Choroid plexus epithelial cell (primary cell): ENCODE measurements around the gene MAN2A2.

ENCODE experiments used
- DNase-seq: peaks from one replicate; pipeline ENCODE4 v3.0.0-alpha.2; 2010; ENCODE audit warnings: low read depth
- H3K4me3 ChIP-seq: 2 replicates; pipeline ENCODE4 v1.5.1; 2011; ENCODE audit warnings: low read depth, mild to moderate bottlenecking, control low read depth, low read length, moderate library complexity
- TF ChIP-seq, protein P1 (sequence below): conservative IDR thresholded peaks from 2 replicates; pipeline ENCODE4 v1.5.1; 2011; ENCODE audit warnings: low read depth, mild to moderate bottlenecking, control low read depth, inconsistent platforms, low read length, moderate library complexity

Gene MAN2A2

DNA sequence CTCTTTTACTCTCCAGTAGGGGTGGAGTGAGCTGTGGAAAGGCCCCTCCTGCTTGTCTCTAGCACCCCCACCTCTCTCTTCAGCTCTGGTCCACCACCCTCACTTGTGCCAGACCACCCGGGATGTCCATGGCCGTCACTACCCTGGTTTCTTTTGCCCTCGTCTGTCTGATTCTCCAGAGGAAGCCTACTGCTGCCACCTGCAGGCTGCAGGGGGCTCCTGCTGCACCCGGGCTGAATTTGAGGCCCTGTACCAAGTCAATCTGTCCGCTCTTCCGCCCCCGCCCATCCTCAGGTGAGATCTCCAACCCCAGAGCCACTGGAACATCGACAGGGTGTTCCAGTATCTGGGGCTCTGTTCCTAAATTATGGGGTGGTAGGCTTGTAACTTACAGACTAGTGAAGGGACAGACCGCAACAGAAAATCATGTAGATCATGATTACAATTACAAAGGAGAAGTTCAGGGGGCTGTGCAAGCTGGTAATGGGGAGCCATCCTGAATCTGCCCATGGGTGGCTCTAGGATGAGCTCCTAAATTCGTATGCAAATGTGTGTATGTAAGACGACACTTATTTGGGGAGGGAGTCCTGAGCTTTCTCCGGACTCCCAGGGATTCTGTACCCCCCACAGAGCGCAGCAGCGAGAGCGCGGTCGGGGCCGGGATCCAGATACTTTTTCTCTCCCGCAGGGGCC, 31.3 kb downstream of the MAN2A2 start:
- TF ChIP-seq, protein P1, sequence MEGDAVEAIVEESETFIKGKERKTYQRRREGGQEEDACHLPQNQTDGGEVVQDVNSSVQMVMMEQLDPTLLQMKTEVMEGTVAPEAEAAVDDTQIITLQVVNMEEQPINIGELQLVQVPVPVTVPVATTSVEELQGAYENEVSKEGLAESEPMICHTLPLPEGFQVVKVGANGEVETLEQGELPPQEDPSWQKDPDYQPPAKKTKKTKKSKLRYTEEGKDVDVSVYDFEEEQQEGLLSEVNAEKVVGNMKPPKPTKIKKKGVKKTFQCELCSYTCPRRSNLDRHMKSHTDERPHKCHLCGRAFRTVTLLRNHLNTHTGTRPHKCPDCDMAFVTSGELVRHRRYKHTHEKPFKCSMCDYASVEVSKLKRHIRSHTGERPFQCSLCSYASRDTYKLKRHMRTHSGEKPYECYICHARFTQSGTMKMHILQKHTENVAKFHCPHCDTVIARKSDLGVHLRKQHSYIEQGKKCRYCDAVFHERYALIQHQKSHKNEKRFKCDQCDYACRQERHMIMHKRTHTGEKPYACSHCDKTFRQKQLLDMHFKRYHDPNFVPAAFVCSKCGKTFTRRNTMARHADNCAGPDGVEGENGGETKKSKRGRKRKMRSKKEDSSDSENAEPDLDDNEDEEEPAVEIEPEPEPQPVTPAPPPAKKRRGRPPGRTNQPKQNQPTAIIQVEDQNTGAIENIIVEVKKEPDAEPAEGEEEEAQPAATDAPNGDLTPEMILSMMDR = peak; percentile 94

DNA sequence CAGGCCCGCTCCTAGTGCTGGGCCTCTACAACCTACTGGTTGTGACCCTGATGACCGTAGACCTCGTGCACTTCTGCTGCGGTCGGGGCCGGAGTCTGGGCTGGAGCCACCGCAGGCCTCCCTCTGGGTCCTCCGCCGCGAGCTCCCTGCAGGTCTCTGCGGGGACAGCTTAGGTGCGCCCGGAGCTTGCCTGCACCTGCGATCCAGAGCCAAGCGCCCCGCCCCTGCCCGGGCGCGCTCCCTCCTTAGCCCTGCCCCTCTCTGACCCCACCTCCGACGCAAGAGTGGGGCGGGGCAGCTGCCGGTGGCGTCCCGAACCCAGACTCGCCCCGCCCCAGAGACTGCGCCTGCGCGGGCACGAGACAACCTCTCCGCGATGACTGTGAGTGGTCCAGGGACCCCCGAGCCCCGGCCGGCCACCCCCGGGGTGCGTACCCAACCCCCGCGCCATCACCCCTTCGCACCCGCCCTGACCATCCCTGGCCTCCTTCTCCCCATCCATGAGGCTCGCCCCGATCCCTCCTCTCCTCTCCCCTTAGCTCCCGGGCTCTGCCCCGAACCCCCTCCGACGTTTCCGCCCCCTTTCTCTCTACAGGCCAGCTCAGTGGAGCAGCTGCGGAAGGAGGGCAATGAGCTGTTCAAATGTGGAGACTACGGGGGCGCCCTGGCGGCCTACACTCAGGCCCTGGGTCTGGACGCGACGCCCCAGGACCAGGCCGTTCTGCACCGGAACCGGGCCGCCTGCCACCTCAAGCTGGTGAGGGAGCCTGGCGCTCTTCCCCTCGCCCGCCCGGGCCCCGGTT, 32.0 kb downstream of the MAN2A2 start, which contains the start of gene UNC45A:
Gene UNC45A (plus strand): TSS at position 337 of the 803 bp plus-strand sequence. CDS start 40 bp downstream, at position 377.
- H3K4me3 ChIP-seq = peak within 1 kb of the TSS; percentile 84
- TF ChIP-seq, protein P1 = no peak
- peak; percentile 79 for DNase-seq

More for the DNA sequence above, 31.3 kb downstream of the MAN2A2 start:
- peak overlapping the region; percentile 84 for H3K4me3 ChIP-seq
- DNase-seq = peak; percentile 89

DNA sequence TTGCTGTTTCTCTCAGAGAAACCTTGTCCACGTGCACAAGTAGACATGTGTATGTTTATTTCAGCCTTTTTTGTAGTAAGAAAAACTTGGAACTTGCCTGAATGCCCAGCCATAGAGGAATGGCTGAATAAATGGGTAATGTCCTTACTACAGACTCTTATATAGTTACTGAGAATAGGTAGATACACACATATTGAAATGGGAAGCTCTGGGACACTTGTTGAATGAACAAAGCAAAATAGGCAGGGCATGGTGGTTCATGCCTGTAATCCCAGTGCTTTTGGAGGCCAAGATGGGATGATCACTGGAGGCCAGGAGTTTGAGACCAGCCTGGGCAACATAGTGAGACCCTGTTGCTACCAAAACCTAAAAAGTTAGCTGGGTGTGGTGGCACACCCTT, 33.7 kb downstream of the MAN2A2 start:
- DNase-seq = no peak
- TF ChIP-seq, protein P1 = no peak
- no peak overlapping the region for H3K4me3 ChIP-seq

DNA sequence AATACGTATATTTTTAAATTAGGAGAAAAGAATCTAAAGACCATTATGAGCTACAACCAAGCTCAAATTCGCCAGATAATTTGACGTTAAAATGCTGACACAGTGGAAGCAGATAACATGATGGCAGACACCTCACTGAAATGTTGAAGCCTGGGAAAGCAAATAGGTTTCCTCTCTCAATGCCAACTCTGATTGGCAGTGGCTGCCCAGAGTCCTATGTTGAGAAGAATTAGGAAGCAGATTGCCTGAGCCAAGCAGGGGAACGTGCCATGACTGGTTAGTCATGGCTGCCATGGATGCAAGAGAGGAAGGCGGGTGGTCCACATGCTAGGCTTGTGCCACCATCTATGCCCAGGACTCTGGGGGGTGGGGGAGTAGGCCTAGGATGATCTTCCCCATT, 35.2 kb downstream of the MAN2A2 start:
- TF ChIP-seq, protein P1 = no peak
- H3K4me3 ChIP-seq = no peak overlapping the region
- DNase-seq = no peak

DNA sequence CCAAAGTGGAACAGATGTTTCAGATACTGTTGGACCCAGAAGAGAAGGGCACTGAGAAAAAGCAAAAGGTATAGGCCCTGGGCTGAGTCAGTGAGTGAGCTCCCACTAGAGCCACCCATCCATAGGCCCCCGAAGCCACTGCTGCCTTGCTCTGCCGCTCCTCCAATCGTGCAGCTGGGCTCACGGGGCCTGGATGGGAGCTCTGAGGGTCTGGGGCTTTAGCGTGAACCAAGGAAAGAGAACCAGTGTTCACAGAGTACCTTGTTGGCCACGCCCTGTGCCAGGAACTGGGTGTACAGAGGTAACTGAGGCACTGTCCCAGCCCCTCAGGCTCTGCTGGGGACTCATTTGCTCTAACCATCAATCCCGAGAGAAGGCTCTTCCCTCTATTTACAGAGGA, 36.7 kb downstream of the MAN2A2 start:
- TF ChIP-seq, protein P1 = no peak
- DNase-seq = no peak
- H3K4me3 ChIP-seq = no peak overlapping the region

DNA sequence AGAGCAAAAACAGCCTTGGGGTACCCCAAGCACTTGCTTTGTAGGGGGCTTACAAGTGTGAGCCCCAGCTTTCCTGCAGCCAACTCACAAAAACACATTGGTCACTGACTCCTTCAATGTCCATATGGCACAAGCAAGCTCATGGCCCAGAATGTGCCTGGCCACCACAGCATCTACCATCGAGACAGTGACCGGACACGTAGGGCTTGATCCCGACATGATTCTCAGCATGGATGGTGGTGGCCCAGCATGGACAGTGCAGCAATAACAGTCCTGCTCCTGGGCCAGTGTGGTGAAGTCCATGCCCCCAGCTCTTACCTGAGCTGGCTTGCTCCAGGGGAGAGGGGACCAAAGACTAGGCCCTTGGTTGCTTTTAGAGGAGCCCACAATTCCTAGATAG, 37.9 kb downstream of the MAN2A2 start:
- no peak for DNase-seq
- TF ChIP-seq, protein P1 = no peak
- H3K4me3 ChIP-seq = no peak overlapping the region
